Neural progenitor cell (in vitro differentiated cells): Measurements from ENCODE around the gene GNG3. TPM values are rescaled to one million over a fixed set of nuclear protein-coding genes. Genes with fewer than 3 reads are reported as not detected.

Experiments
- DNase-seq: peaks from one replicate; pipeline ENCODE4 v3.0.0-alpha.2; 2016; ENCODE audit warnings: low spot score
- H2AFZ ChIP-seq: fragments of 200-600 bp; sonication (generic); replicated peaks from 2 replicates; pipeline ENCODE4 v1.6.1; 2016; ENCODE audit warnings: antibody characterized with exemption
- H3F3A ChIP-seq: fragments of 200-600 bp; sonication (generic); 2 replicates; pipeline ENCODE4 v1.6.1; 2016; ENCODE audit warnings: antibody characterized with exemption, low read depth
- H3K27ac ChIP-seq: fragments of 200-600 bp; sonication (generic); 2 replicates; pipeline ENCODE4 v1.5.1; 2016; ENCODE audit warnings: mild to moderate bottlenecking
- H3K27me3 ChIP-seq: fragments of 200-600 bp; sonication (generic); 2 replicates; pipeline ENCODE4 v1.6.1; 2016; ENCODE audit warnings: mild to moderate bottlenecking, moderate library complexity
- H3K36me3 ChIP-seq: fragments of 200-600 bp; sonication (generic); 2 replicates; pipeline ENCODE4 v1.5.1; 2016
- H3K4me1 ChIP-seq: fragments of 200-600 bp; sonication (generic); 2 replicates; pipeline ENCODE4 v1.6.1; 2016; ENCODE audit warnings: mixed run types
- H3K4me2 ChIP-seq: fragments of 200-600 bp; sonication (generic); 2 replicates; pipeline ENCODE4 v1.6.1; 2016
- H3K4me3 ChIP-seq: fragments of 200-600 bp; sonication (generic); 2 replicates; pipeline ENCODE4 v1.5.1; 2016
- H3K79me2 ChIP-seq: fragments of 200-600 bp; sonication (generic); 2 replicates; pipeline ENCODE4 v1.6.1; 2016; ENCODE audit warnings: low read depth
- H3K9ac ChIP-seq: fragments of 200-600 bp; sonication (generic); 2 replicates; pipeline ENCODE4 v1.6.1; 2016
- H3K9me3 ChIP-seq: fragments of 200-600 bp; sonication (generic); 2 replicates; pipeline ENCODE4 v1.5.1; 2016; ENCODE audit warnings: low read depth
- H4K20me1 ChIP-seq: fragments of 200-600 bp; sonication (generic); 2 replicates; pipeline ENCODE4 v1.6.1; 2016; ENCODE audit warnings: low read depth
- H3K27ac Mint-ChIP-seq: 3 replicates; pipeline ENCODE4 v1.8.0; 2021; ENCODE audit warnings: mixed read lengths
- H3K27me3 Mint-ChIP-seq: 2 replicates; pipeline ENCODE4 v1.8.0; 2022; ENCODE audit warnings: low read depth, mild to moderate bottlenecking, inconsistent platforms, moderate library complexity, mixed read lengths; ENCODE audit not compliant: insufficient read depth
- H3K36me3 Mint-ChIP-seq: 3 replicates; pipeline ENCODE4 v1.8.0; 2021; ENCODE audit warnings: mixed read lengths
- H3K4me1 Mint-ChIP-seq: 3 replicates; pipeline ENCODE4 v1.8.0; 2021; ENCODE audit warnings: mixed read lengths
- H3K4me3 Mint-ChIP-seq: 3 replicates; pipeline ENCODE4 v1.8.0; 2021; ENCODE audit warnings: mild to moderate bottlenecking, moderate library complexity, mixed read lengths
- H3K9me3 Mint-ChIP-seq: 3 replicates; pipeline ENCODE4 v1.8.0; 2020; ENCODE audit warnings: mixed read lengths
- CTCF ChIP-seq: fragments of 200-600 bp; sonication (generic); IDR thresholded peaks from 2 replicates; pipeline ENCODE4 v1.5.1; 2017; ENCODE audit warnings: antibody characterized with exemption, mild to moderate bottlenecking
- EZH2 ChIP-seq: fragments of 200-600 bp; sonication (generic); IDR thresholded peaks from 2 replicates; pipeline ENCODE4 v1.6.1; 2017; ENCODE audit warnings: antibody characterized with exemption, mild to moderate bottlenecking, moderate library complexity
- EZH2phosphoT487 ChIP-seq: fragments of 200-600 bp; sonication (generic); IDR thresholded peaks from 2 replicates; pipeline ENCODE4 v1.6.1; 2017; ENCODE audit warnings: antibody characterized with exemption
- total RNA-seq: library from RNA; depleted of rRNA; stranded (reverse); fragments of >200 nt; gene quantifications from 2 replicates; pipeline ENCODE4 v1.2.3, GENCODE V29; 2015; ENCODE audit warnings: low replicate concordance

GNG3 gene
- total RNA-seq, 1 donor from 2014 or later, result not detected

- peak overlapping the region; percentile 98 for H3K4me3 Mint-ChIP-seq
- H4K20me1 ChIP-seq, result no peaks in the 10 kb centered on the region
- no peak for DNase-seq
- no peak overlapping the region for H3K27ac ChIP-seq
- peaks cover 7% of the 10 kb centered on the region for H3K27me3 Mint-ChIP-seq
- no peaks in the 10 kb centered on the region for H3K36me3 ChIP-seq
- peaks cover 4% of the 10 kb centered on the region for H3K36me3 Mint-ChIP-seq
- H3K4me1 Mint-ChIP-seq, result peaks cover 5% of the 10 kb centered on the region
- no peak for TF ChIP-seq EZH2
- TF ChIP-seq CTCF, result no peak
- TF ChIP-seq EZH2phosphoT487, result no peak
- no peaks in the 10 kb centered on the region for H3K9me3 Mint-ChIP-seq
- H3K4me1 ChIP-seq, result no peaks in the 10 kb centered on the region
- H3K27me3 ChIP-seq, result no peaks in the 10 kb centered on the region
- H3K9ac ChIP-seq, result no peak overlapping the region
- H2AFZ ChIP-seq, result peak overlapping the region; percentile 47
- H3K4me2 ChIP-seq, result peak overlapping the region; percentile 77
- H3K79me2 ChIP-seq, result peaks cover 33% of the 10 kb centered on the region
- H3K27ac Mint-ChIP-seq, result no peak overlapping the region
- peak overlapping the region; percentile 74 for H3K4me3 ChIP-seq
- H3K9me3 ChIP-seq, result no peaks in the 10 kb centered on the region
- peaks cover 23% of the 10 kb centered on the region for H3F3A ChIP-seq
Observed at GRCh38 chr11:62752994-62753735, 45.7 kb downstream of the GNG3 start.

- H3K27me3 ChIP-seq, result no peaks in the 10 kb centered on the region
- H2AFZ ChIP-seq, result peak within 1 kb of the TSS; percentile 98
- H3K79me2 ChIP-seq, result peaks cover 33% of the 10 kb centered on the region
- peak; percentile 99 for DNase-seq
- H3K36me3 ChIP-seq, result no peaks in the 10 kb centered on the region
- H3F3A ChIP-seq, result peaks cover 28% of the 10 kb centered on the region
- Mint-ChIP-seq H3K36me3 (peaks cover 4% of the 10 kb centered on the region), H3K9me3 (no peaks in the 10 kb centered on the region), H3K4me1 (peaks cover 5% of the 10 kb centered on the region), H3K27me3 (peaks cover 7% of the 10 kb centered on the region), H3K4me3 (peak within 1 kb of the TSS; percentile 98), H3K27ac (peak within 1 kb of the TSS; percentile 97)
- no peaks in the 10 kb centered on the region for H3K9me3 ChIP-seq
- H3K4me2 ChIP-seq, result peak within 1 kb of the TSS; percentile 77
- no peaks in the 10 kb centered on the region for H4K20me1 ChIP-seq
- H3K9ac ChIP-seq, result peak within 1 kb of the TSS; percentile 66
- peak within 1 kb of the TSS; percentile 73 for H3K27ac ChIP-seq
- no peaks in the 10 kb centered on the region for H3K4me1 ChIP-seq
- TF ChIP-seq EZH2phosphoT487 (no peak), CTCF (no peak), EZH2 (no peak)
- peak within 1 kb of the TSS; percentile 74 for H3K4me3 ChIP-seq
Observed at GRCh38 chr11:62753736-62754603, 46.5 kb downstream of the GNG3 start, which contains the start of gene ZBTB3. Gene ZBTB3 (minus strand): TSS chr11:62754160. CDS start chr11:62753664, 496 bp downstream.

GRCh38 chr11:62755086-62755615 is 47.7 kb downstream of the GNG3 start:
- Histone ChIP-seq H3K9ac (no peak overlapping the region), H3K27ac (no peak overlapping the region), H3K79me2 (peaks cover 29% of the 10 kb centered on the region), H2AFZ (no peak overlapping the region), H3K4me1 (no peaks in the 10 kb centered on the region), H4K20me1 (no peaks in the 10 kb centered on the region), H3K36me3 (no peaks in the 10 kb centered on the region), H3K27me3 (no peaks in the 10 kb centered on the region), H3F3A (peaks cover 36% of the 10 kb centered on the region), H3K4me3 (no peak overlapping the region), H3K4me2 (peak overlapping the region; percentile 68), H3K9me3 (no peaks in the 10 kb centered on the region)
- peak overlapping the region; percentile 3 for H3K27ac Mint-ChIP-seq
- H3K4me1 Mint-ChIP-seq, result peaks cover 7% of the 10 kb centered on the region
- H3K27me3 Mint-ChIP-seq, result peaks cover 7% of the 10 kb centered on the region
- no peak for TF ChIP-seq CTCF
- no peak for TF ChIP-seq EZH2phosphoT487
- no peak for TF ChIP-seq EZH2
- peaks cover 2% of the 10 kb centered on the region for H3K36me3 Mint-ChIP-seq
- no peak for DNase-seq
- no peaks in the 10 kb centered on the region for H3K9me3 Mint-ChIP-seq
- H3K4me3 Mint-ChIP-seq, result peak overlapping the region; percentile 98
